Mesenteric fat pad (tissue), 1 donor: ENCODE results near the gene FIG4. TPM values are rescaled to one million over a fixed set of nuclear protein-coding genes. Genes with fewer than 3 reads are reported as not detected.
"Not testable (repeated sequence)": the region's sequence is repeated elsewhere in the genome, so short reads cannot be mapped to it uniquely, and the experiment has no call there.

Experiments used
- DNase-seq: peaks from one replicate; pipeline ENCODE4 v3.0.0-alpha.2; 2020; ENCODE audit warnings: low spot score
- total RNA-seq: library from RNA; stranded (reverse); fragmentation: NEBNext Ultra II Directional; extraction: Animal tissue kit (Norgen Biotek cat#: 25700); gene quantifications from one replicate; pipeline ENCODE4 v1.2.1, GENCODE V29; 2021
- donor health status: DM: yes; HTN: yes; CAD: no.

The FIG4 gene
- total RNA-seq, 1 donor from 2014 or later: 17.9 TPM

GRCh38 chr6:109852713-109853112 is 161.6 kb downstream of the FIG4 start:
- DNase-seq: no peak

GRCh38 chr6:109853426-109853825 is 162.3 kb downstream of the FIG4 start:
- DNase-seq: no peak

GRCh38 chr6:109853951-109854350 is 162.9 kb downstream of the FIG4 start:
- no peak for DNase-seq

GRCh38 chr6:109854541-109855308 is 163.6 kb downstream of the FIG4 start:
- DNase-seq: no peak

GRCh38 chr6:109855476-109856040 is 164.5 kb downstream of the FIG4 start:
- DNase-seq: not testable (repeated sequence)

- DNase-seq: no peak
These were observed 170.8 kb downstream of the FIG4 start for GRCh38 chr6:109861946-109862345.

- DNase-seq: no peak
These were observed 173.0 kb downstream of the FIG4 start for GRCh38 chr6:109864050-109864449.

GRCh38 chr6:109865968-109866367 is 174.9 kb downstream of the FIG4 start:
- DNase-seq: no peak

- no peak for DNase-seq
These were observed 176.2 kb downstream of the FIG4 start for GRCh38 chr6:109867009-109867969.

GRCh38 chr6:109867970-109868358 is 176.9 kb downstream of the FIG4 start:
- no peak for DNase-seq

GRCh38 chr6:109869398-109870088 is 178.4 kb downstream of the FIG4 start:
- not testable (repeated sequence) for DNase-seq

- DNase-seq: no peak
These were observed 179.0 kb downstream of the FIG4 start for GRCh38 chr6:109870089-109870410.

- DNase-seq: no peak
These were observed 181.5 kb downstream of the FIG4 start for GRCh38 chr6:109872549-109872948.

- DNase-seq: no peak
These were observed 182.0 kb downstream of the FIG4 start for GRCh38 chr6:109872968-109873545.

- no peak for DNase-seq
These were observed 183.0 kb downstream of the FIG4 start for GRCh38 chr6:109874086-109874485.

GRCh38 chr6:109874621-109875020 is 183.5 kb downstream of the FIG4 start:
- no peak for DNase-seq

Other genes with a start within 250 kb of the FIG4 start
- 24.6 TPM for gene MICAL1, start 235.5 kb upstream of the FIG4 start, total RNA-seq
- gene ZBTB24, start 208.1 kb upstream of the FIG4 start, total RNA-seq: 6.3 TPM
- gene AK9, start 94 bp upstream of the FIG4 start, total RNA-seq: 7.4 TPM